Mucosa of descending colon (tissue), 3 donors: ENCODE data around the gene SLC8A2. TPM values are rescaled to one million over a fixed set of nuclear protein-coding genes. Genes with fewer than 3 reads are reported as not detected.

Experiments
- ATAC-seq: fragments of 200-7000 bp; cut with Tn5 transposase; one replicate; pipeline ENCODE4 v1.9.1; 2020; ENCODE audit warnings: mild to moderate bottlenecking, moderate library complexity
- DNase-seq, 3 donors: peaks; one replicate each; pipeline ENCODE4 v3.0.0-alpha.2; 2020
- H3K36me3 ChIP-seq: fragments of 200-600 bp; one replicate; pipeline ENCODE4 v1.8.0; 2021; ENCODE audit warnings: low read depth, mild to moderate bottlenecking
- H3K4me1 ChIP-seq: fragments of 200-600 bp; one replicate; pipeline ENCODE4 v1.8.0; 2021; ENCODE audit warnings: low read depth, mild to moderate bottlenecking
- H3K4me3 ChIP-seq: fragments of 200-600 bp; one replicate; pipeline ENCODE4 v1.8.0; 2021; ENCODE audit warnings: mild to moderate bottlenecking
- H3K9me3 ChIP-seq: fragments of 200-600 bp; one replicate; pipeline ENCODE4 v1.8.0; 2021; ENCODE audit warnings: mild to moderate bottlenecking
- intact Hi-C, 2 donors: fragments of 100-400 bp; cut with DNase I in 1 of 2; cut with micrococcal nuclease in 1 of 2; formaldehyde crosslinking; loops; one replicate each; pipeline versions ENCODE4 v1.11.0 to v1.11.1; 2022; cut with DNase I, micrococcal nuclease
- total RNA-seq, 3 donors: library from RNA; stranded (reverse); fragmentation: NEBNext Ultra II Directional in 2 of 3; extraction: Animal tissue kit (Norgen Biotek cat#: 25700) in 2 of 3; gene quantifications; one replicate each; pipeline versions ENCODE4 v1.2.1 to v1.2.4, GENCODE V29; 2021 to 2023
- TF ChIP-seq, protein P1 (sequence below): fragments of 200-600 bp; IDR thresholded peaks from one replicate; pipeline ENCODE4 v1.8.0; 2022; ENCODE audit warnings: antibody characterized with exemption, mild to moderate bottlenecking
- donor health status: DM: no; HTN: no; CAD: no; lungs with moderate emphysema.
- donor health status: DM: no; HTN: no; CAD: no.
- donor health status: DM: no; HTN: yes; CAD: no.

SLC8A2 gene
- total RNA-seq, 3 donors from 2014 or later: 0.75 to 17.5 (median 2.1) TPM

DNA sequence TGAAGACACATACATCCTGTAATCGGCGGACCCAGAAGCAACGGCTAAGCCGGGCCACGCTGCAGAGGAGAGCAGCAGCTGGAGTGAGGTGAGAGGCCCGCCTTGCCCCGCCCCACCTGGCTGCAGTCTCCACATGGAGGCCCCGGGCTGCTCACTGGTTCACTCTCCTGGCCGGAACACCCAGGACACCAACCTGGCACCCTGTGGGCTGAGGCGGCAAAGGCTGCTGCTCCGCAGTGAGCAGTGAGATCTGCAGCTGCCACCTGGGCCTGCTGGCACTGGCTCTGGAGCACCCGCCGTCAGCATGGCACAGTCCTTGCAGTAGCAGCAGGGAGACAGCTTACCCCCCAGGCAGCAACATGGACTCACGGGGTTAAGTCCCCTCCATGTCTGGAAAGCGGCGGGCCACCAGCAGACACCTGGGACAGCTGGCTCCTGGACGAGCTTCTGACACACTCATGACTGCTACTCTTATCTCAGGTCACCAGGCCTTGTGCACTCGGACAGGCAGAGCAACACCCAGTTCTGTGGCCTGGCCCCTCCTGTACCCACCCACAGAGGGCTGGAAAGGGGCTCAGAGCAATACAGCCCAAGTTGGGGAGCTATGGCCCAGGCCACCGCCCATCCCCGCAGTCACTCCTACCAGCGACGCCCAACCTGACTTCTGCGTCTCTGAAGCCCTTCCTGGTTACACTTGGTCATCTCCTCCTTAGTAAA lies 25.5 kb upstream of the SLC8A2 start:
- intact Hi-C loops: no loop called here
- DNase-seq: peak in 1 of 3 donors; percentile 41
- H3K4me3 ChIP-seq: no peak overlapping the region
- ATAC-seq: peak; percentile 8
- no peaks in the 10 kb centered on the region for H3K9me3 ChIP-seq
- H3K4me1 ChIP-seq: no peaks in the 10 kb centered on the region
- peaks cover 3% of the 10 kb centered on the region for H3K36me3 ChIP-seq
- TF ChIP-seq, protein P1, sequence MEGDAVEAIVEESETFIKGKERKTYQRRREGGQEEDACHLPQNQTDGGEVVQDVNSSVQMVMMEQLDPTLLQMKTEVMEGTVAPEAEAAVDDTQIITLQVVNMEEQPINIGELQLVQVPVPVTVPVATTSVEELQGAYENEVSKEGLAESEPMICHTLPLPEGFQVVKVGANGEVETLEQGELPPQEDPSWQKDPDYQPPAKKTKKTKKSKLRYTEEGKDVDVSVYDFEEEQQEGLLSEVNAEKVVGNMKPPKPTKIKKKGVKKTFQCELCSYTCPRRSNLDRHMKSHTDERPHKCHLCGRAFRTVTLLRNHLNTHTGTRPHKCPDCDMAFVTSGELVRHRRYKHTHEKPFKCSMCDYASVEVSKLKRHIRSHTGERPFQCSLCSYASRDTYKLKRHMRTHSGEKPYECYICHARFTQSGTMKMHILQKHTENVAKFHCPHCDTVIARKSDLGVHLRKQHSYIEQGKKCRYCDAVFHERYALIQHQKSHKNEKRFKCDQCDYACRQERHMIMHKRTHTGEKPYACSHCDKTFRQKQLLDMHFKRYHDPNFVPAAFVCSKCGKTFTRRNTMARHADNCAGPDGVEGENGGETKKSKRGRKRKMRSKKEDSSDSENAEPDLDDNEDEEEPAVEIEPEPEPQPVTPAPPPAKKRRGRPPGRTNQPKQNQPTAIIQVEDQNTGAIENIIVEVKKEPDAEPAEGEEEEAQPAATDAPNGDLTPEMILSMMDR: no peak

- Histone ChIP-seq H3K36me3 (peaks cover 3% of the 10 kb centered on the region), H3K4me1 (no peaks in the 10 kb centered on the region), H3K9me3 (no peaks in the 10 kb centered on the region), H3K4me3 (no peak overlapping the region)
- TF ChIP-seq, protein P1: no peak
- peak in 1 of 3 donors; percentile 20 for DNase-seq
- no peak for ATAC-seq
- intact Hi-C loops: no loop called here
Observed at GRCh38 chr19:47495478-47496372, 24.0 kb upstream of the SLC8A2 start.

- H3K9me3 ChIP-seq: no peaks in the 10 kb centered on the region
- H3K4me3 ChIP-seq: no peak overlapping the region
- intact Hi-C loops: no loop called here
- H3K4me1 ChIP-seq: no peaks in the 10 kb centered on the region
- peak; percentile 64 to 66 (median 64) for DNase-seq
- ATAC-seq: peak; percentile 30
- H3K36me3 ChIP-seq: no peaks in the 10 kb centered on the region
- TF ChIP-seq, protein P1: no peak
Observed at GRCh38 chr19:47494729-47495128, 23.0 kb upstream of the SLC8A2 start.

GRCh38 chr19:47494211-47494547 lies 22.5 kb upstream of the SLC8A2 start:
- Histone ChIP-seq H3K4me1 (no peaks in the 10 kb centered on the region), H3K4me3 (no peak overlapping the region), H3K36me3 (no peaks in the 10 kb centered on the region), H3K9me3 (no peaks in the 10 kb centered on the region)
- ATAC-seq (no peak), DNase-seq (peak in 1 of 3 donors; percentile 13)
- TF ChIP-seq, protein P1: no peak
- intact Hi-C loops: no loop called here

GRCh38 chr19:47493378-47494210 lies 21.9 kb upstream of the SLC8A2 start:
- ATAC-seq (peak; percentile 2), DNase-seq (peak in 1 of 3 donors; percentile 42)
- intact Hi-C loops: no loop called here
- Histone ChIP-seq H3K9me3 (no peaks in the 10 kb centered on the region), H3K4me1 (no peaks in the 10 kb centered on the region), H3K36me3 (no peaks in the 10 kb centered on the region), H3K4me3 (no peak overlapping the region)
- TF ChIP-seq, protein P1: no peak
